Superior temporal gyrus (tissue), 1 donor: ENCODE results near the gene SLC24A3.
A peak's percentile ranks its signal among the peaks of the same experiment; 100 is the strongest.

Source experiments
- DNase-seq: peaks from one replicate; pipeline ENCODE4 v3.0.0-alpha.2; 2016; ENCODE audit errors: extremely low spot score

Gene SLC24A3

GRCh38 chr20:19271879-19272651 is 59.6 kb downstream of the SLC24A3 start:
- DNase-seq, result no peak

GRCh38 chr20:19272976-19273654 is 60.7 kb downstream of the SLC24A3 start:
- DNase-seq, result no peak

- no peak for DNase-seq
Measured at GRCh38 chr20:19274001-19274400, 61.6 kb downstream of the SLC24A3 start.

GRCh38 chr20:19274412-19275015 is 62.1 kb downstream of the SLC24A3 start:
- no peak for DNase-seq

GRCh38 chr20:19275038-19275629 is 62.7 kb downstream of the SLC24A3 start:
- DNase-seq, result no peak

- DNase-seq, result peak; percentile 27
Measured at GRCh38 chr20:19275630-19276071, 63.2 kb downstream of the SLC24A3 start.

GRCh38 chr20:19277381-19277780 is 64.9 kb downstream of the SLC24A3 start:
- no peak for DNase-seq

GRCh38 chr20:19283490-19284025 is 71.1 kb downstream of the SLC24A3 start:
- DNase-seq, result no peak

- DNase-seq, result no peak
Measured at GRCh38 chr20:19284400-19285178, 72.1 kb downstream of the SLC24A3 start.

GRCh38 chr20:19285436-19285835 is 73.0 kb downstream of the SLC24A3 start:
- no peak for DNase-seq

GRCh38 chr20:19288061-19288460 is 75.6 kb downstream of the SLC24A3 start:
- no peak for DNase-seq

- DNase-seq, result no peak
Measured at GRCh38 chr20:19288636-19289035, 76.2 kb downstream of the SLC24A3 start.

- DNase-seq, result no peak
Measured at GRCh38 chr20:19289451-19289850, 77.0 kb downstream of the SLC24A3 start.

GRCh38 chr20:19291024-19291817 is 78.8 kb downstream of the SLC24A3 start:
- no peak for DNase-seq

- DNase-seq, result no peak
Measured at GRCh38 chr20:19291818-19292132, 79.3 kb downstream of the SLC24A3 start.

GRCh38 chr20:19292254-19292653 is 79.8 kb downstream of the SLC24A3 start:
- DNase-seq, result no peak

GRCh38 chr20:19295076-19295475 is 82.6 kb downstream of the SLC24A3 start:
- DNase-seq, result no peak

GRCh38 chr20:19298652-19299051 is 86.2 kb downstream of the SLC24A3 start:
- DNase-seq, result no peak

- DNase-seq, result no peak
Measured at GRCh38 chr20:19300395-19300794, 88.0 kb downstream of the SLC24A3 start.

GRCh38 chr20:19301142-19301541 is 88.7 kb downstream of the SLC24A3 start:
- no peak for DNase-seq

GRCh38 chr20:19301843-19302242 is 89.4 kb downstream of the SLC24A3 start:
- DNase-seq, result no peak
